Occipital lobe (tissue), 2 donors: ENCODE data around the gene COBL. TPM values are rescaled to one million over a fixed set of nuclear protein-coding genes. Genes with fewer than 3 reads are reported as not detected.
"Not testable (repeated sequence)": the region's sequence is repeated elsewhere in the genome, so short reads cannot be mapped to it uniquely, and the experiment has no call there.

Experiments used
- DNase-seq: peaks from one replicate; lab custom pipeline; 2025; lab: John Stamatoyannopoulos, UW
- total RNA-seq: library from RNA; depleted of rRNA; stranded (reverse); fragments of >200 nt; gene quantifications from one replicate; pipeline ENCODE4 v1.2.3, GENCODE V29; 2014

COBL gene
- total RNA-seq, 1 donor from 2014 or later: 6.4 TPM

DNA sequence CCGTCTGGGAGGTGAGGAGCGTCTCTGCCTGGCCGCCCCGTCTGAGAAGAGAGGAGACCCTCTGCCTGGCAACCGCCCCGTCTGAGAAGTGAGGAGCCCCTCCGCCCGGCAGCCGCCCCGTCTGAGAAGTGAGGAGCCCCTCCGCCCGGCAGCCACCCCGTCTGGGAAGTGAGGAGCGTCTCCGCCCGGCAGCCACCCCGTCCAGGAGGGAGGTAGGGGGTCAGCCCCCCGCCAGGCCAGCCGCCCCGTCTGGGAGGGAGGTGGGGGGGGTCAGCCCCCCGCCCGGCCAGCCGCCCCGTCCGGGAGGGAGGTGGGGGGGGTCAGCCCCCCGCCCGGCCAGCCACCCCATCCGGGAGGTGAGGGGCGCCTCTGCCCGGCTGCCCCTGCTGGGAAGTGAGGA is 108.5 kb downstream of the COBL start:
- not testable (repeated sequence) for DNase-seq

DNA sequence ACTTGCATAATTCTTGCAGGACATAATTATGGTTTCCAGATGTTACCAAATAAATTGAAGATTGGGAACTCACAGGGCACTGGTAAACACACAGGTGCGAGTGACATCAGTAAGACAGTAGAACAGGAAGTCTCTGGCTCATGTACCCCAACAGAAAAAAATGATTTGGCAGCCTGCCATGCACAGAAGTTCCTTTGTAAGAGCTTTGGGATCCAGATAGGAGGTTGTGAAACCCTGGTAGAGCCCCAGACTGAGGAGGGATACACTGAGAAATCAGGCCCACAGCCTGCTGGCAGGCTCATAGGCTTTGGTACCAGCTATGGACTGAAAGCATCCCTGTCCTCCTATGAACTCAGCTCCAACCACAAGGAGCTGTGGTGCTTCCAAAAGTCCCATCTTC is 118.0 kb downstream of the COBL start:
- no peak for DNase-seq

DNA sequence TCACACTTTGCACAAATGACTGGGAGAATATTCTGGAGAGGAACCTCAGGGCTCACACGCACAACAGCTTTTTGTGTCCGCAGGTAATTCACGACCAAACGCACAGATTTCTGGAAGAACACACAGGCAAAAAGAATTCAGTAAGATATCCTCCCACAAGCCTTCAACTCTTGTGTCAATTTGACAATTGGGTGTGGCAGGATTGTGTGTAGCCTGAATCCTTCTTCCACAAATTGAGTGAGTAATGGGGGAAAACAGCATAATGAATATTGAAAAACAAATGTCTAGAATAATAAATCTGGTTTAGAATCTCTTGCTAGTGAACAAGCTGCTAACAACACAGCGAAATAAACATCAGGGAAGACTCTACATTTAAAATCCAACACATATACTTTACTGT is 125.6 kb downstream of the COBL start:
- no peak for DNase-seq

DNA sequence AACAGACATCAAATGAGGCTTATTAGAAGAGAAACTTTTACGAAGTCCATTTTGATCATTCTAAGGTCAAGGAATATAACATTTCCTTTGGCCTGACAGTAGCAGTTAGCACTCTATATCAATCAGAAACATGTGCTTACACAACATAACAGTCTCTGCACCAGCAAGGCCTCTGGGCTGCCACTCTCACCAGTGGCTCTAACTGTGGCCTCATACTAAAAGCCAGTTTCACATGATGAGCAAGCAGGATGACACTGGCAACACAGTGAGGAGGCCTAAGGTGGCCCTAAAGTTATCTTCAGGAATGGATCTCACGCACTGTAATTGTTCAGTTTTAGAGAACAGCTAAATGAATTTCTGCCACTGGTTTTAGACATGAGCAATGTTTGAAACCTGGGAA is 126.8 kb downstream of the COBL start:
- DNase-seq: no peak

DNA sequence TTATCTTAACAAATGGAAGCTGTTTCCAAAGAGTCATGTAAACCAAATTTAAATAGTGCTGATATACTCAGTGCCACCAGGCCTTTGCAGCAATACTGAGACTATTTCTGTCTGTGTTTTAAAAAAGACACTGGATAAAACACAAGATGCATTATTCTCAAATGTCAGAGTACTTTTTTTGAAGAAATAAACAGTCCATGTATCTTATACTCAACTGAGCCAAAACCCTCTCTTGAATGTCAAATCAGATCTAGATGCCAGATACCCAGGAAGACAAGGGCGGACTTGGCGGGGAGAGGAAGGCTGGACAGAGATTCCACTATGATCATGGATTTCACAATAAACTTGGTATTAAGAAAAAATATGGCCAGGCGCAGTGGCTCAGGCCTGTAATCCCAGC is 127.6 kb downstream of the COBL start:
- DNase-seq: no peak

DNA sequence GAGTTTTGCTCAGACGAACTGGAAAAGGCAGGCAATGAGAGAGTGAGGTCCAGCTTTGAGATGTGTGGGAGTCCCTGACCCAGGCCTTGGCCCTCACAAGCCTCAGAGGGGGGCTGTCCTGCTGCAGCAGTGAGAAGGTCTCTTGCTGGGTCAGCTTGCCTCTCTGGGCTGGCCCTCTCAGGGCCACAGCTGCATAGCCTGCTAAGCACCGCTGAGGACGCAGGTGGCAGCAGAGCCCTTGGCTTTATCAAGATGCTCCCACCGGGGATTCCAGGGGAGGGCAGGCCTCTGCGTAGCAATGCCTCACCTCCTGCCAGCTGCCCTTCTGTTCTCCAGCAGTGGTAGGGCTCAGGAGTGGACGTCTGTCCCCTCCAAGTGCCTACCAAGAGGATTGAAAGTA is 128.7 kb downstream of the COBL start:
- peak; percentile 28 for DNase-seq

DNA sequence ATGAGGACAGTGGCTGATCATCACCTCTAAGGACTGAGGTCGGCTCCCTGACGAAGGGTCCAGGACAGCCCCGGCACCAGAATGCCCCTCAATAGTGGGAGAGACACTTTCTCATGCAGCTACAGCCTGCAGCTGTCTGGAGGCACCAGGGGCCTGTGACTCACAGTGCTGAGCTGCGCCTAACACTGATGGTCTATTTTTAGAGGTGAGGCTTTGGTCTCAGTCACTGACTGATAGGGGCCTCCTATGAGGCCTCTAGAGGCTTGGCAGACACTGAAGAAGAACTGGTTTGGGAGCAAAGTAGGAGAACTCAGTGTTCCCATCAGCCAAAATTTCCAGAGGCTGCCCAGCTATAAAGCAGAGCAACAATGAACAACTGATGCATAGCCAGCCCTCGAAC is 130.1 kb downstream of the COBL start:
- DNase-seq: peak; percentile 64

DNA sequence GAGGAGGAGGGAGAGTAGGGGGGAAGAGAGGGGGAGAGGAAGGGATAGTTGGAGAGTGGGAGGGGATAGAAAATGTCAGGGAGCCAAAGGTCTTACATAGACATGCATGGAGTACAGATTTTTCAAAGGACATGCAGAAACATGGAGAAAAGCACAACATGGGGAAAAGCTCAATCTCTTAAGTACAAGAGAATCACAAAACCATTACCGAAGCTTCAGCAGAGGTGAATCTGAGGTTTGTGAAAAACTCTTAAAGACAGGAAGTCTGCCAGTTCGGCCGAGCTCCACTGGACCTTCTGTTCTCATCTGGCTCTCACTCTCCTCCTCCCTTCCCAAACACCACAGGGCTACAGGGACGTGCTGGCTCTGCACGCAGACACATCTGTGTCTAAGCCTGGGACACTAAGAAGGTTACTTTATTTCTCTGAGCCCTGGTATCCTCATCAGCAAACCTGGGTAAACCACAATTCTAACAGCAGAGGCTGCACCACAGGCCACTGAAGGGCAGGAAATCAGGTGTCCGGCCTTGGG is 133.9 kb downstream of the COBL start:
- no peak for DNase-seq

DNA sequence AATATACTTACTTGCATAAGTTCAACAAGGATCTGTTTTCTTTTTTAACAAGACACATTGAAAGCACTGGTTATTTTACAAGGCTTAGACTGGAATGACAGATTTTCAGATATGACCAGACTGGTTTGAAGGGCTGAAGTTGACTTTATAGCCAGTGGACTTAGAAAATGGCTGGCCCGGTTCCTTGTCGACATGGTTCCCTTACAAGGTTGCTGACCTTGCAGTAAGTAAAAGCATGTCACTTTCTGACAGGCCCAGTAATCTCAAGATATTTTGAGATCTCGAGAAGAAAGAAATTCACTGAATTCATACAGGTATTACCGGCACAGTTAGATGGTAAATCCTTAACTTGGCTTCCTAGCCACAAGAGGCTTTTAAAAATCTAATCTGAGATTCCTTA is 136.5 kb downstream of the COBL start:
- no peak for DNase-seq

DNA sequence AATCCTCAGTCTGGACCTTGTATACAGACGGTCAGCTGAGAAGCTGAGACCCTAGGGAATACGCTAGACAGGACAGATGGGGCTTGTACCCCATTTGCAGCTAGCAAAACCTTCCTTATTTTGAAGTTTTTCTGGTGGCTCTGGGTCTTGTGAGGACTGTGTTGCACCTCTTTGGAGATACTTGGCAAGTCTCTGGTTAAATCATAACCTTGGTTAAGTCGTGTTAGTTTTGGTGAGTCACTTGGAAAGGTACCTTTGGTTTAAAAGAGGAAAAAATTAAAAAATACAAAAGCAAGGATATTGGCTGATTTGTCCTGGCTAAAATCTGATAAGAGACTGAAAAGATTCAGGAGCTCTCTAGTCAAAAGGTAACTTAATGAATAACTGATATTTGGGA is 140.6 kb downstream of the COBL start:
- DNase-seq: no peak

DNA sequence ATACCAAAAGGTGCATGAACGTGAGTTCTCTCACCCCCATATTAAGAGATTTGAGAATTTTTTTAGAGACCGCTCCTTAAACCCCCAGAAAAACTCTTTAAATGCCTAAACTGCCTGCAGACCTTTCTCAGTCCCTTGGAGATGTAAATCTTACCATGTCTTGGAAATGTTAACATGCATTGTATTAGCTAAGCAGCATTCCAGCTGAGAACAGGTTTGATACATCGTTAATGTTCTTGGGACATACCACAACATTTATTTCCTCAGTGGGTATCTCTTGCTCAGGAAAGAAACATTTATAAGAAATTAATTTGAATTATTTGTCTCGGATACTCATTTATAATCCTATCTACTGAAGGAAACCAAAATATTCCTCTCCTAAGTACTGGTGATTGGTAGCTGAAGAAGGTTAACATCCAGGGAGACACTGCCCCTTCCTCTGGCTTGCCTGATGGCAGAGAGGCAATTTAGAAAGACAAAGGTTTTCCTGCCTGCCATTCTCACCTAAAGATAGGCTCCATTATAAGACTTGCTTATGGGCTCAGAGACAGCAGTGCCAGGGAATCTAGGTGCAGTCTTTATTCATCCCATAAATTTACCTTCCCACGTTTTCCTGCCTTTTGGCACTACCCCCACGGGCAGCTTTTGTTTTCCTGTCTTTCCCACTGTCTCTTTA is 141.2 kb downstream of the COBL start:
- no peak for DNase-seq

DNA sequence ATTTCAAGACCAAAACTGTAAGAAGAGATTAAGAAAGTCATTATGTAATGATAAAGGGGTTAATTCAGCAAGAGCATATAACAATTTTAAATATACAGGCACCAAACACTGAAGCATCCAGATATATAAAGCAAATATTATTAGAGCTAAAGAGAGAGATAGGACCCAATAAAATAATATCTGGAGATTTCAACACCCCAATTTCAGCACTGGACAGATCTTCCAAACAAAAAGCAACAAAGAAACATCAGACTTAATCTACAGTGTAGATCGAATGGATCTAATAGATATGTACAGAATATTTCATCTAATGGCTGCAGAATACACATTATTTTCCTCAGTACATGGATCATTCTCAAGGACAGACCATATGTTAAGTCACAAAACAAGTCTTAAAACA is 151.3 kb downstream of the COBL start:
- DNase-seq: no peak

DNA sequence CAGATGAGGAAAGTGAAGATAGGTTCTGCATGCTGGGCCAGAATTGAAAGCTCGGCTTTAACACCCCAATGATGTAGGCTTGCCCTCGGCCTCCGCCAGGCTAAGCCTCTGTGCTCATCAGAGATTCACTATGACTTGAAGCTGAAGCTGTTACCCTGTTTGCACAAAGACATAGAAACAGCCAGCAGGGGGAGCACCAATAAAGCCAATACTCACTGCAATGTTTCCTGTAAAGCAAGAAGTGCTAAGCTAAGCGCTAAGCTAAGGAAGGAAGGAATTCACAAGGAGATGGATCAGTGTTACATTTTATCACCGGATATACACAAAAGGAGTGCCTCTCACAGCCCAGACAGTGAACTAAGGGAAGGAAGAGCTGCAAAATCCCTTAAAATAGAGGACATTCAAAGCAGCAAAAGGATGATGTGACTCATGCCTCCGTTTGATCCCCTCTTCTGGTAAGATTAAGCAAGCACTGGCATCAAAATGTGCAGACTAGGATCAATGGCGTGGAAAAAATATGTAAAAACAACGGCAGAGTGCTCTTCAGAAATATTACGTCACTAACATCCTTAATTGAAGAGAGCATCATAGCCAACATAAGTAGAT is 153.8 kb downstream of the COBL start:
- DNase-seq: peak; percentile 81

DNA sequence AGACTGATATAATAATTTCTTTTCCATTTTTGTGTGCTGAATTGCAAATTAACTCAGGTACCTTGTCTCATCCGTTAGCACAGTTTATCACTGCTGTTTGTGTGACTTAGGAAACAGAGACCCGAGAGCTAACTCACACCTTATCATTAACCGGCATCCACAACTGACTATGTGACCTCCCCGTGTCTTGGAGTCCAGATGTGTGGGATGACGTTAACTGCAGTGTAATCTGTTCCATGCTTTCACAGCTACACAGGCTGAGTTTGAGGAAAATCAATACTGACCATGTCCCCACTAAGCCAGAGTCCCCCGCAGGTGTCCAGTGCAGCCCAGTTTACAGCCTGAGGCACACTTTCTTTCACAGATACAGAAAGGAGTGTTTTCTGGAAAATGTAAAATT is 154.7 kb downstream of the COBL start:
- DNase-seq: no peak

DNA sequence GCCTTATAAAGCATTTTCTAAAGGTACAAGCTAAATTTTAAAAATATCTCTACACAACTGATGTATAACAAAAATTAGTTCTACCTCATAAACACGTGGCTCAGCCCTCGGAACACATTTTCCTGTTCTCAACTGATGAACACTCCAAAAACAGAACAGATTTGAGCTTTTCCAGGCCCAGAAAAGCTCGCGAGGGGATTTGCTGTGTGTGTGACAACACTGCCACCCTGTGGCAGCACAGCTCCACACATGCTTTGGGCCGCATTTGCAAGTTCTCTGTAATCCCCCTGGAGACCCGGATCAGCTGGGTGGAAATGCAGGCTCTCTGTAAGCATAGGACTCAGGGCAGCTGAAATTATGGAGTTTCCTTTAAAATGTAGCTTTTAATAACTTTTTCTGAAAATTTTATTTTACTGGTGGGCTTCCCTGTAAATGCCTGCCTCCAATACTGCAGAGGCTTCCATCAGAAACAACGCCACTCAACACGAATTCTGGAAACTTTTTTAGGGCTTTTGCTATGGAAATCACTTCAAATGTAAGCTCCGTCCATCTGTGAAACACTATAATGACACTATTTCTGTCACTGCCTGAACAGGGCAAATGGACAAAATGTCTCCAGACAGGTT is 155.5 kb downstream of the COBL start:
- DNase-seq: peak; percentile 57

DNA sequence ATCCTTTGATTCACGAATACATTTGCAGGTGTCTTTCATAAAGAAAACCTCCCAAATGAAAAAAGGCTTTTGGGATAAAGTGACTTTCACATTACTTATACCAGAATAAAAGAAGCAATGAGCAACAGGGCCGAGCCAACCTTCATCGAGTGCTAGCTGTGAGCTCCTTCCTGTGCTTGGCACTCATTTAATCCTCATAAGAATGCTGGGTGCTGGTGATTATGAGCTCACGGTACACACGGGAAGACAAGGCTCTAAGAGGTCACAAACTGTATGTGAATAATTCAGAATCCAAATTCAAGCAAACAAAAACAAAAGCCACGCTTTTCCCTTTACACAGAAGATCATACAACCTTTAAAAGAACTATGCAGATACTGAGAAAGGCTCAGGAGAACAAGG is 156.2 kb downstream of the COBL start:
- no peak for DNase-seq

DNA sequence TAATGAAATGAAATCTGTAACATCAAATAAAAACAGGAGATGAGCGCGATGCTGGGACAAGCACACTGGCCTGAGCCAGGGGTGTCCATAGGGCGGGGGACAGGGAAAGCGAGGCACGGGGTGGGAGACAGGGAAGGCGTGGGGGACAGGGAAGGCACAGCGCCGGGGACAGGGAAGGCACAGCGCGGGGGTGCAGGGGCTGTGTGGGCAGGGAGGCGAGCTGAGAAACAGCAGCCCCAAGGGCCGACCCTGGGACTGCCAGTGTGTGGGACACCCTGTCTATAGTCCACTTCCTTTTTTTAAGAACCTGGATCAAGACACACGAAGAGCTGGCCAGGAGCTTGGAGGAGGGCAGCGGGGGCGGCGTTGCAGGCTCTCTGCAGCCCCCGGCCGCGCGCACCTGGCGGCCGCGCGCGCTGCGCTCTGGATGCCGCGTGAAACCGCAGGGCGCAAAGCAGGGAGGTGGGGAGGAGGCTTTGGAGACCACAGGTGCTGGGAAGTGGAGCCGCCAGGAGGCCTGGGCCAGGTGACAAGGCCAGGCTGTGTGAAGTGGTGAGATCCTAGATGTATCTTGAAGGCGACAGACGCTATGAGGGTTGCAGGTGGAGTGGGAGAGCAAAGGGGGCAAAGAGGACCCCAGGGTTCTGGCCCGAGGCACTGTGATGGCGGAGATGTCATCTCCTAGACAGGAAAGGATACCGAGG is 157.7 kb downstream of the COBL start:
- DNase-seq: no peak

DNA sequence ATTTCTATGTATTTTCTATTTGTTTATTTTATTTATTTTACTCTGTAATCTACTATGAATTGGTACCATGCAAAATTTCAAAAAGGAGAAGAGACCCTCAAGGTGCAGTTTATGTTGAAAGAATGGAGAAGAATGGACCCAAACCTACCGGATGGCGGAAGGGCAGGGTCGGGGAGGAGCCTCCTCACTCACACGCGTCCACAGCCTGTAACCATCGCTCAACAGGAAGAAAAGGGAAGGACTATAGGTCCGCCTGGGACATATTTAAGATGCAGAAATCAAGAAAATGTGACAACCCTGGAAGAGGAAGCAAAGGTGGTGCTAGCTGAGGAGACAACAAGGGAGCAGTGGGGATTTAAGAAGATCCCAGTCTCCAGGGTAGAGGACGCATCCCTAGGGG is 158.4 kb downstream of the COBL start:
- DNase-seq: no peak

DNA sequence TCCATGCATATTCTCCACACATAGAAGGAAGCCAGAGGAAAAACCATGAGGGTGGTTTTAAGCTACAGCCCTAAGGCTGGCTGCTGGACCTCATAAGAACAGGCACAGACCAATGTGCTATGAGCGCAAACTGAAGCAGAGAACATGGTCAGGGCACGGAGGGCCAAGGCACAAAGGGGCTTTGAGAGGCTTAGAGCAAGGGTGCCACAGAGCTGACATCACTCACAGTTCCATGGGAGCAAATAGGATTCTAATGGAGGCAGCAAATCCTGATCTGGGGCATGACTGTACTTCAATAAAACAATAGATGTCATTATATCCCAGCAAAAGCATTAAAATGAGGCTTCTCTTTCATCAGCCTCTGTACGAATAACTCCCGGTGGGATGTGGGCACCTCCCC is 162.4 kb downstream of the COBL start:
- DNase-seq: peak; percentile 61

DNA sequence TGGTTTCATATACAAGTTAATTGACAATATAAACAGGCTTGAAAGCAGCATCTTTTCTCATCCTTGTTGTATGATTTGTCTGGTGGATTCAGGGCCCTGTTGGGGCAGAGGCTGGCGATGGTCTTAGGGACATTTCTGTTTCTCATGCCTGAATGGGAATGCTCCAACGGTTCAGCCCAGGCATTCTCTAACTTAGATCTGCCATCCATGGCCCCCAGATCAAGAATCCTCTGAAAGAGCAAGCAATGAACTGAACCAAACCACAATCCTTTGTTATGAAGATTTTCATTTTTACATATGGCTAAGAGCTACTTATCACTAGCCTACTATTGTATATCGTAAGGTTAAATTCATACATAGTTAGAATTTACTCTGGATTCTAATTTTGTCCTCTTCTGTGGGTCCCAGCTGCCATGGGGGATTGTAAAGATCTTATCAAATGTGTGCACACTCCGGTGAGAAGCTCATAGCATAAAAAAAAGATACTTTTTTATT is 163.9 kb downstream of the COBL start:
- no peak for DNase-seq

DNA sequence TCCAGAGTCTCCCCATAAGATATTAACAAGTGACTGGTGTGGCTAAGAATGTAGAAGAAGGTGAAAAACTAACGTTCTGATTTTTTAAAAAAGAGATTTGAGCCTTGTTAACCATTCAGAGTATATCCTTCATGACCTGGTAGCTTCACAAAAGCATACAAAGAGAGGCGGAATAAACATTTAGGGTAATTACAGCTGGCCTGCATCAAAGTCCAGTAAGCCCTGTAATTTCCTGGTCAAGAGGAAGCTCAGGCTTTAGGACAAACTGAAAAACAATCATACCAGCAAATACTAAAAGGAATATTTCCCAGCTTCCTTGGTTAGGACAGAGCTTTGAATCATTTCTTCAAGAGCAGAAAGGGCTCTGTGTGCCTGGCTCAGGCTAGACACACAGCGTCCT is 165.2 kb downstream of the COBL start:
- no peak for DNase-seq

DNA sequence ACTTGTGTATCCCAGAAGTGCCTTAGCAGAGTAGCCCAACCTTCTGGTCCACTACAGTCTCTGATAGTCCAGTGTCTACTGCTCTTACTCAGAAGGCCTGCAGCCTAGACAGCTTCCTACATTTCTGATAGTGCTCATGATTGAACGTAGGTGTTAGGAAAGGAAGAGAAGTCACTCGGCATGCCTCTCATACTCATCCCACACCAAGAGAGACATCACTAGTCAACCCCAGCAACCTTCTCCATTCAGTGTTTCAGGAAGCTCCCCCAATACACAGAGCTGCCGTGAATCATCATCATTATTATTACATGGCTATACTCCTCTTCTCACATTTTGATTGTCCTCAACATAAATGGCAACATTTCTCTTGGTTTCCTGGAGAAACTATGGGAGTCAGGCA is 166.4 kb downstream of the COBL start:
- DNase-seq: no peak
